GM08714 (cell line): ENCODE measurements around the gene TET1.
"Not testable (repeated sequence)": the region's sequence is repeated elsewhere in the genome, so short reads cannot be mapped to it uniquely, and the experiment has no call there.

Experiments used
- H3K4me3 ChIP-seq: fragments of 200-500 bp; sonication (Bioruptor generic); 2 replicates; pipeline ENCODE4 v1.5.1; 2014; ENCODE audit warnings: mild to moderate bottlenecking, low read length, inconsistent platforms
- ZNF274 ChIP-seq: IDR thresholded peaks from 2 replicates; pipeline ENCODE4 v1.6.1; 2012; ENCODE audit warnings: mild to moderate bottlenecking, low read depth, low read length

Gene TET1

GRCh38 chr10:68594405-68594804 is 34.3 kb downstream of the TET1 start:
- no peak for TF ChIP-seq ZNF274
- H3K4me3 ChIP-seq: no peak overlapping the region

DNA sequence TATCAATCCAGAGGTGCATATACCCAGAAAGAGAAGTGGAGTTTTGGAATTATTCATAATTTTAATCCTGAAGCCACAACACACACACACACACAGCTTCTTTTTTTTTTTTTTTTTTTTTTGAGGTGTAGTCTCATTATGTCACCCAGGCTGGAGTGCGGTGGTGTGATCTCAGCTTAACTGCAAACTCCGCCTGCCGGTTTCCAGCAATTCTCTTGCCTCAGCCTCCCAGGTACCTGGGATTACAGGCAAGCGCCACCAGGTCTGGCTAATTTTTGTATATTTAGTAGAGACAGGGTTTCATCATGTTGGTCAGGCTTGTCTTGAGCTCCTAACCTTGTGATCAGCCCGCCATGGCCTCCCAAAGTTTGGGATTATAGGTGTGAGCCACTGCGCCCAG is 35.4 kb downstream of the TET1 start:
- H3K4me3 ChIP-seq: no peak overlapping the region
- no peak for TF ChIP-seq ZNF274

DNA sequence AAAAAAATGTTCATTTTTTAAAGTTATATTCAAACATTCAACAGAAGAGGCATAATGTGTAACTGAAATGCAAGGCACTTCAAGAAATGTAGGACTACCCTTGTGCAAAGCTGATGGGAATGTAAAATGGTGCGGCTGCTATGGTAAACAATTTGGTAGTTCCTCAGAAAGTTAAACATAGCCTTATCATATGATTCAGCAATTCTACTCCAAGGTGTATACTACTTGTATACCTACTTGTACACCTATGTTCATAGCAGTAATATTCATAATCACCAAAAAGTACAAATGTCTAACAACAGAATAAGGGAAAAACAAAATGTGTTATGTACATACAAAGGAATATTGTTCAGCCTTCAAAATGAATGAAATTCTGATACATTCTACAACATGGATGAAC is 37.3 kb downstream of the TET1 start:
- TF ChIP-seq ZNF274: no peak
- H3K4me3 ChIP-seq: no peak overlapping the region

- no peak for TF ChIP-seq ZNF274
- H3K4me3 ChIP-seq: no peak overlapping the region
These were observed 39.0 kb downstream of the TET1 start for GRCh38 chr10:68598978-68599770.

GRCh38 chr10:68599771-68600040 is 39.6 kb downstream of the TET1 start:
- no peak for TF ChIP-seq ZNF274
- no peak overlapping the region for H3K4me3 ChIP-seq

DNA sequence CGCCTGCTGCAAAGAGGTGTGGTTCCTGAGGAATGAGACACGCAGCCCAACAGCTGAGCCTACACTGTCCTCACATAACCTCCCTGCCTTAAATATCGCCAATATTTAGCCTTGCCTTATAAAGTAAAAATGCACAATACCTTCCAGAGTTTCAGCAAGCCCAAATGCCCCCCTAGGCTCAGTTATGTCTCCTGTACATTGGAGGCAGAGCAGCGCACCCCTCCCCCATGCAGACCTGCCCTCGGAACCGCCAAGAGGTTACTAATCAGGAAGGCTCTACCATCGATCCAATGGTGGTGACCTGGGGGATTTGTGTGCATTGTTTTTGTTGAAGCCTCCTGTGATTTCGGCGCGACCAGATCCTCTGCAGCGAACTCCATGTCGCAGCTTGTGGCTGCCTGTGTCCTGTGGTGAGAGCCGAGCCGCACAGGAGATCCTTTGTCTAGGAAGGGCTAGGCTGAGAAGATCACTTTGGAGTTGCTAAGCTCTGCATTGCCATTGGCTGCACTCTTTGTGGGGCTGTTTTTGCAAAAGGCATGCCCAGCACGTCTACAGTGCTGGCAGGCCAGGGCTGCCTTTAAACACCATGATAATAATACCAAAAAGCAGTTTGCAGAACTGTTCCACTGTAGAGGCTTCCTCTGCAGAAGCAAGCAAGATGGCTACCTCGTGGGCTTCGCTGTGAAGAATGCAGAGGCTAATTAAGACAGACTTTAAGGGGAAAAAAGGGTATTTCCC is 40.1 kb downstream of the TET1 start:
- no peak for TF ChIP-seq ZNF274
- H3K4me3 ChIP-seq: peak overlapping the region; percentile 57

DNA sequence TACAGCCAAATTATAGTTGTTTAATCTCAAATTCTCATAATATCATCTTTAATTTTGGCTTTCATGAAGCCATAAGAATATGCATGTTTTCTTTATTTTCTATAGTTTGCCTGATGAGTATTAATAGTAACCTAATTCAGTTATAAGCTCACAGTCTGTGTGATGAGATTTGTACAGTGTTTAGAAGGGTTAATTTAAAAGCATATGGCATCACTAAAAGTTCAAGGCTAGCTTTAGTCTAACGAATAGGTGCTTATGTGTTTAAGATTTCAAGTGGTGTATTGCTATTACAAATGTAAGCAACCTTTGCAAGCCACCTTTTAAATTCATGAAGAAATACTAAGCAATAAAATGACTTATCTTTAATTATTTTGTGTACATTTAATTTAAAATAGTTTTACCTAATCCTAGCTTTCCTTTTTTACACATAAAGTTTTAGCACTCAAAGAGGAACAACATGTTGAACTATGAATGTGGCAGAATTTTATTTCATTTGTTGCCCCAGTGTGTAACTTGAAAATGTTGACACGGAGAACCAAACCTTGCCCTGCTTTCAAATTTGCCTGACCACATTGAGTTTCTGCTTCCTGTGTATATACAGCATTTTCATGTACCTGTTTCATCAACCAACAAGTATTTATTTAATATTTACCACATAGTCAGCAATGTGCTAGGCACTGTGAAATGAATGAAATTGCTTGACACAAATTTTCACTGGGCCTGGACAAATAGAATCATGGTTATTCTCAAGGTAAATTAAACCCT is 41.5 kb downstream of the TET1 start:
- no peak for TF ChIP-seq ZNF274
- no peak overlapping the region; the same call in 1 of the 2 replicates for H3K4me3 ChIP-seq

DNA sequence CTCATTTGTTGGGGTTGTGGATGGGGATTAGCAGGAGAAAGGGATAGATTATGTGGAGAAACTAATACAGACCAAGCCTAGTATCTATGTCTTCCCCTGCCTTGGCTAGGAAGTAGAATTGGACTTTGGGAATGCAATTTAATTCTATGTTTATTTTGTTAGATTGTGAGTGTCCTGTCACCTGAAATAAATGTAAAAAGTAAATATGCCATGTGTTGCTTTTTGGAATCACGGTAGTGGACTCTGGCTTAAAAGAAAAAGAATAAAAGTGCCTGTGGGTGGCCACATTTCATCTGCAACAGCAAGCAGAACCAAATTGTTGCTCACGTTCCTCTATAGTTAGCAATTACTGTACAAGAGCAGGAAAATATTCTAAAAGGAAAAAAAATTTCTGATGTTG is 42.3 kb downstream of the TET1 start:
- no peak for TF ChIP-seq ZNF274

DNA sequence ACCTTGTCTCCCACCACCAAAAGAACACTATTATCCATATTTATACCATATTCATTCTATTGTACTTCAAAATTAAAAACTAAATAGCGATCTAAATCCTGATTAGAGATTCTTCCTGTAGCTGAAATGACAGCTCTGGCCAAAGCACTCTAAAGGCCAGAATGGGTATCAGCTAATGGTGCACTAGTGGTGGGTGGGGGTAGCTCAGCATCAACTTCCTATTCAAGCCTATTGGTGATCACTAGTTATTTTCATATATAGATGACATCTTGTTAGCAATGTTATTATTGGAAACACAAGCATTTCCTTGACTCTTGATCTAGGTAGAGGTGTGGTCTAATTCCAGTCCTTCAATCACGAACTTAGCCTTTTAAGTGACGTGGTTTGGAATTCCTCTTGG is 43.6 kb downstream of the TET1 start:
- no peak overlapping the region for H3K4me3 ChIP-seq
- TF ChIP-seq ZNF274: no peak

More for the DNA sequence above, 42.3 kb downstream of the TET1 start:
- H3K4me3 ChIP-seq: no peak overlapping the region

DNA sequence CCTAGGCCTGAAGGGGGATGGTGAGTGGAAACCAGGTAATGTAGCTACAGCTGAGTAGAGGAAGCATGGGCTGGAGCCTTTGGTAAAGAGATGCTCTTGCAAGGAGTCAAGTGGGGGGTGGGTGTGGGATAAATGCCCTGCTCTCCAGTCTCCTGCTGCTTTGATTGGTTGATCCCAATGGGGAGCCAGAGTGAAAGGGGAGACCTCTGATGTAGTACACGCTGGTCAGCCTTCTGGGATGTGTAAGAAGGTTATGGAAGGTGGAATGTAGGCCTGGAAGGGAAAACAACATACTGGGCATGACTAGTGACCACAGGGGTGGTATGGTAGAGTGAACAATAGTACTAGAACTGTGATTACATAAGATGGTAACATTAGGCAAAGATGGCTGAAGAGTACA is 44.3 kb downstream of the TET1 start:
- TF ChIP-seq ZNF274: no peak
- no peak overlapping the region for H3K4me3 ChIP-seq

- TF ChIP-seq ZNF274: no peak
- H3K4me3 ChIP-seq: no peak overlapping the region
These were observed 46.8 kb downstream of the TET1 start for GRCh38 chr10:68606918-68607317.

DNA sequence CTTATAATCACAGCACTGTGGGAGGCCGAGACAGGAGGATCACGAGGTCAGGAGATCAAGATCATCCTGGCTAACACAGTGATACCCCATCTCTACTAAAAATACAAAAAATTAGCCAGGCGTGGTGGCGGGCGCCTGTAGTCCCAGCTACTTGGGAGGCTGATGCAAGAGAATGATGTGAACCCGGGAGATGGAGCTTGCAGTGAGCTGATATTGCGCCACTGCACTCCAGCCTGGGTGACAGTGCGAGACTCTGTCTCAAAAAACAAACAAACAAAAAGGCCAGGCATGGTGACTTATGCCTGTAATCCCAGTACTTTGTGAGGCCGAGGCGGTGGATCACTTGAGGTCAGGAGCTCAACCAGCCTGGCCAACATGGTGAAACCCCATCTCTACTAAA is 49.9 kb downstream of the TET1 start:
- H3K4me3 ChIP-seq: not testable (repeated sequence)

DNA sequence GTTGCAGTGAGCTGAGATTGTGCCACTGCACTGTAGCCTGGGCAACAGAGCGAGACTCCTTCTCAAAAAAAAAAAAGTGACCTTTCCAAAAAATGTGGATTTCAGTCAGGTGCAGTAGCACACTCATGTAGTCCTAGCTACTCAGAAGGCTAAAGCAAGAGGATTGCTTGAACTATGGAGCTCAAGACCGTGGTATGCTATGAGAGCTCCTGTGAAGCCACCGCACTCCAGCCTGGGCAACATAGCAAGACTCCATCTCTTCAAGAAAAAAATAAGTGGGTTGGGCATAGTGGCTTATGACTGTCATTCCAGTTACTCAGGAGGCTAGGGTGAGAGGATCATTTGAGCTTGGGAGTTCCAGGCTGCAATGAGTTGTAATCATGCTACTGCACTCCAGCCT is 51.1 kb downstream of the TET1 start:
- TF ChIP-seq ZNF274: no peak

GRCh38 chr10:68613974-68614373 is 53.8 kb downstream of the TET1 start:
- not testable (repeated sequence) for H3K4me3 ChIP-seq

More for the DNA sequence above, 51.1 kb downstream of the TET1 start:
- H3K4me3 ChIP-seq: no peak overlapping the region

GRCh38 chr10:68617691-68618090 is 57.6 kb downstream of the TET1 start:
- H3K4me3 ChIP-seq: not testable (repeated sequence)
